ENCODE measurements around the gene SH3BP5.
"Not testable (repeated sequence)": the region's sequence is repeated elsewhere in the genome, so short reads cannot be mapped to it uniquely, and the experiment has no call there.

Gene SH3BP5

GRCh38 chr3:15356176-15356575, 23.8 kb upstream of the SH3BP5 start:
- in situ Hi-C loops (cut with HindIII; ENCODE audit: low pct_ligation_motif_present, low sequenced_read_pairs) = no loop called here
- peak; percentile 13 for DNase-seq
- no peak overlapping the region for H3K4me3 ChIP-seq (ENCODE audit: low read depth, low read length)
- H3K36me3 ChIP-seq (replicated peaks) = no peaks in the 10 kb centered on the region
- TF ChIP-seq, protein P1, sequence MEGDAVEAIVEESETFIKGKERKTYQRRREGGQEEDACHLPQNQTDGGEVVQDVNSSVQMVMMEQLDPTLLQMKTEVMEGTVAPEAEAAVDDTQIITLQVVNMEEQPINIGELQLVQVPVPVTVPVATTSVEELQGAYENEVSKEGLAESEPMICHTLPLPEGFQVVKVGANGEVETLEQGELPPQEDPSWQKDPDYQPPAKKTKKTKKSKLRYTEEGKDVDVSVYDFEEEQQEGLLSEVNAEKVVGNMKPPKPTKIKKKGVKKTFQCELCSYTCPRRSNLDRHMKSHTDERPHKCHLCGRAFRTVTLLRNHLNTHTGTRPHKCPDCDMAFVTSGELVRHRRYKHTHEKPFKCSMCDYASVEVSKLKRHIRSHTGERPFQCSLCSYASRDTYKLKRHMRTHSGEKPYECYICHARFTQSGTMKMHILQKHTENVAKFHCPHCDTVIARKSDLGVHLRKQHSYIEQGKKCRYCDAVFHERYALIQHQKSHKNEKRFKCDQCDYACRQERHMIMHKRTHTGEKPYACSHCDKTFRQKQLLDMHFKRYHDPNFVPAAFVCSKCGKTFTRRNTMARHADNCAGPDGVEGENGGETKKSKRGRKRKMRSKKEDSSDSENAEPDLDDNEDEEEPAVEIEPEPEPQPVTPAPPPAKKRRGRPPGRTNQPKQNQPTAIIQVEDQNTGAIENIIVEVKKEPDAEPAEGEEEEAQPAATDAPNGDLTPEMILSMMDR (IDR thresholded peaks at IDR 0.05; ENCODE audit: low read depth, low read length, missing control alignments) = no peak
- no peaks in the 10 kb centered on the region for H3K27me3 ChIP-seq (replicated peaks)
- no peak overlapping the region for H3K27ac ChIP-seq

GRCh38 chr3:15355086-15355485, 22.7 kb upstream of the SH3BP5 start:
- TF ChIP-seq, protein P1 (IDR thresholded peaks at IDR 0.05; ENCODE audit: low read depth, low read length, missing control alignments) = no peak
- in situ Hi-C loops (cut with HindIII; ENCODE audit: low pct_ligation_motif_present, low sequenced_read_pairs) = no loop called here

GRCh38 chr3:15354485-15354884, 22.1 kb upstream of the SH3BP5 start:
- no peaks in the 10 kb centered on the region for H3K36me3 ChIP-seq (replicated peaks)
- TF ChIP-seq, protein P1 (IDR thresholded peaks at IDR 0.05; ENCODE audit: low read depth, low read length, missing control alignments) = no peak
- H3K27ac ChIP-seq = no peak overlapping the region
- no peaks in the 10 kb centered on the region for H3K27me3 ChIP-seq (replicated peaks)
- no peak for DNase-seq
- in situ Hi-C loops (cut with HindIII; ENCODE audit: low pct_ligation_motif_present, low sequenced_read_pairs) = no loop called here
- H3K4me3 ChIP-seq (ENCODE audit: low read depth, low read length) = no peak overlapping the region

More at GRCh38 chr3:15355086-15355485, 22.7 kb upstream of the SH3BP5 start:
- H3K27me3 ChIP-seq (replicated peaks) = no peaks in the 10 kb centered on the region
- no peaks in the 10 kb centered on the region for H3K36me3 ChIP-seq (replicated peaks)
- no peak overlapping the region for H3K4me3 ChIP-seq (ENCODE audit: low read depth, low read length)
- no peak for DNase-seq
- H3K27ac ChIP-seq = no peak overlapping the region

DNA sequence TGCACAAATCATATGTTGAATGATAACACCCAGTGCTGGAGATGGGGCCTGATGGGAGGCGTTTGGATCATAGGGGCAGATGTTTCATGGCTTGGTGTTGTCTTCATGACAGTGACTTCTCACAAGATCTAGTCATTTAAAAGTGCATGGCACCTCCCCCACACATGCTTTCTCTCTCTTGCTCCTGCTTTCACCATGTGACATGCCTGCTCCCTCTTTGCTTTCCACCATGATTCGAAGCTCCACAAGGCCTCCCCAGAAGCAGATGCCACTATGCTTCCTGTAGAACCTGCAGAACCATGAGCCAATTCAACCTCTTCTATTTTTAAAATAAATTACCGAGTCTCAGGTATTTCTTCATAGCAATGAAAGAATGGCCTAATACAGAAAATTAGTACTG, 17.8 kb upstream of the SH3BP5 start:
- in situ Hi-C loops (cut with HindIII; ENCODE audit: low pct_ligation_motif_present, low sequenced_read_pairs) = no loop called here
- DNase-seq = no peak
- no peaks in the 10 kb centered on the region for H3K36me3 ChIP-seq (replicated peaks)
- TF ChIP-seq, protein P1 (IDR thresholded peaks at IDR 0.05; ENCODE audit: low read depth, low read length, missing control alignments) = no peak
- H3K4me3 ChIP-seq (ENCODE audit: low read depth, low read length) = no peak overlapping the region
- H3K27ac ChIP-seq = no peak overlapping the region
- no peaks in the 10 kb centered on the region for H3K27me3 ChIP-seq (replicated peaks)

DNA sequence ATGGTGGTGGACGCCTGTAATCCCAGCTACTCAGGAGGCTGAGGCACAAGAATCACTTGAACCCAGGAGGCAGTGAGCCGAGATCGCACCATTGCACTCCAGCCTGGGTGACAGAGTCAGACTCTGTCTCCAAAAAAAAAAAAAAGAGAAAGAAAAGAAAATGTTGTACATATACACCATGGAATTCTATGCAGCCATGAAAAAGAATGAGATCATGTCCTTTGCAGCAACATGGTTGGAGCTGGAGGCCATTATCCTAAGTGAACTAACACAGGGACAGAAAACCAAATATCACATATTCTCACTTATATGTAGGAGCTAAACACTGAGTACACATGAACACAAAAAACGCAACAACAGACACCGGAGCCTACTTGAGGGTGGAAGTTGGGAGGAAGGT, 17.1 kb upstream of the SH3BP5 start:
- H3K27me3 ChIP-seq (replicated peaks); H3K4me3 ChIP-seq (ENCODE audit: low read depth, low read length); in situ Hi-C loops (cut with HindIII; ENCODE audit: low pct_ligation_motif_present, low sequenced_read_pairs); DNase-seq; H3K27ac ChIP-seq; H3K36me3 ChIP-seq (replicated peaks): not testable (repeated sequence)

GRCh38 chr3:15348246-15348645, 15.9 kb upstream of the SH3BP5 start:
- H3K36me3 ChIP-seq (replicated peaks) = no peaks in the 10 kb centered on the region
- in situ Hi-C loops (cut with HindIII; ENCODE audit: low pct_ligation_motif_present, low sequenced_read_pairs) = no loop called here
- H3K4me3 ChIP-seq (ENCODE audit: low read depth, low read length) = no peak overlapping the region
- no peaks in the 10 kb centered on the region for H3K27me3 ChIP-seq (replicated peaks)
- H3K27ac ChIP-seq = no peak overlapping the region
- DNase-seq = no peak
- TF ChIP-seq, protein P1 (IDR thresholded peaks at IDR 0.05; ENCODE audit: low read depth, low read length, missing control alignments) = no peak
